Measurements from ENCODE around the gene WWOX. TPM values are rescaled to one million over a fixed set of nuclear protein-coding genes. Genes with fewer than 3 reads are reported as not detected.

WWOX gene
- total RNA-seq, 4 donors from 2014 or later: 21.4 to 55.6 (median 33.2) TPM

DNA sequence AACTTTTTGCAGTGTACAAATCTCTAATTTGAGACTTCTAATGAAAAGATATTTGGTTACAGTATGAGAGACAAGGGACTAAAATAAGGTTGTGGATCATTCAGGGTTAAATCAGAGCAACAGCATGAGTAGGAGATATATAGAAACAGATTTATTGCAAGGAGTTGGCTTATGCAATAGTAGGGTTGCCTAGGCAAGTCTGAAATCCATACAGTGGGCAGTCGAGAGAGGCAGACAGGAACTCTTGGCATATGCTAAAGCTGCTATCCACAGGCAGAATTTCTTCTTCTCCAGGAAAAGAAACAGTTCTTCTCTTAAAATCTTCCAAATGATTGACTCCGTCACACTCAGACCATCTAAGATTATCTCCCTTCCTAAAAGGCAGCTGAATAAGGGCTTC is 1000.3 kb downstream of the WWOX start:
- DNase-seq (ENCODE audit: low spot score) (no peak), ATAC-seq (ENCODE audit: low FRiP score) (no peak)
- TF ChIP-seq CTCF (IDR thresholded peaks at IDR 0.05): no peak

- TF ChIP-seq CTCF (IDR thresholded peaks at IDR 0.05): no peak
- ATAC-seq (ENCODE audit: low FRiP score) (no peak), DNase-seq (ENCODE audit: low spot score) (no peak)
Measured at GRCh38 chr16:79100447-79100846, 1001.0 kb downstream of the WWOX start.

- no peak for TF ChIP-seq CTCF (IDR thresholded peaks at IDR 0.05)
- ATAC-seq (ENCODE audit: low FRiP score) (no peak), DNase-seq (ENCODE audit: low spot score) (no peak)
Measured at GRCh38 chr16:79101491-79101890, 1002.0 kb downstream of the WWOX start.

- TF ChIP-seq CTCF (IDR thresholded peaks at IDR 0.05): no peak
- ATAC-seq (ENCODE audit: low FRiP score) (no peak), DNase-seq (ENCODE audit: low spot score) (no peak)
Measured at GRCh38 chr16:79104567-79104966, 1005.1 kb downstream of the WWOX start.

GRCh38 chr16:79107301-79107700 is 1007.8 kb downstream of the WWOX start:
- no peak for ATAC-seq (ENCODE audit: low FRiP score)
- no peak for TF ChIP-seq CTCF (IDR thresholded peaks at IDR 0.05)
- no peak for DNase-seq (ENCODE audit: low spot score)

- ATAC-seq (ENCODE audit: low FRiP score): no peak
- TF ChIP-seq CTCF (IDR thresholded peaks at IDR 0.05): no peak
- DNase-seq (ENCODE audit: low spot score): no peak
Measured at GRCh38 chr16:79109771-79110170, 1010.3 kb downstream of the WWOX start.

- no peak for TF ChIP-seq CTCF (IDR thresholded peaks at IDR 0.05)
- no peak for DNase-seq (ENCODE audit: low spot score)
- ATAC-seq (ENCODE audit: low FRiP score): no peak
Measured at GRCh38 chr16:79110242-79110641, 1010.8 kb downstream of the WWOX start.
